A673 (cell line): ENCODE results near the gene VAC14.

Source experiments
- CTCF ChIP-seq: fragments of 300-800, 200-600 bp; sonication (generic); conservative IDR thresholded peaks from 2 replicates; pipeline ENCODE4 v1.5.1; 2017; ENCODE audit warnings: low read depth, mild to moderate bottlenecking, antibody characterized with exemption, low read length, moderate library complexity, mixed read lengths
- EZH2 ChIP-seq: fragments of 200-600 bp; sonication (generic); IDR thresholded peaks from 2 replicates; pipeline ENCODE4 v1.6.1; 2017; ENCODE audit warnings: borderline replicate concordance, low read depth, mild to moderate bottlenecking, mixed read lengths, antibody characterized with exemption, low read length; ENCODE audit not compliant: poor library complexity, severe bottlenecking

GRCh38 chr16:70711211-70712031 lies 89.5 kb downstream of the VAC14 start:
- TF ChIP-seq CTCF: no peak
- TF ChIP-seq EZH2: no peak
